HepG2 (cell line): Measurements from ENCODE around the gene SNRPD1. TPM values are rescaled to one million over a fixed set of nuclear protein-coding genes. Genes with fewer than 3 reads are reported as not detected.

Source experiments
- HINFP ChIP-seq: sonication (generic); formaldehyde crosslinking; IDR thresholded peaks from 2 replicates; pipeline ENCODE4 v1.4.0; 2020; ENCODE audit warnings: low read depth, mild to moderate bottlenecking, missing genetic modification reagents
- HMGA1 ChIP-seq: sonication (generic); formaldehyde crosslinking; conservative IDR thresholded peaks from 2 replicates; pipeline ENCODE4 v1.4.0; 2020; ENCODE audit warnings: missing genetic modification reagents
- KIAA2018 ChIP-seq: sonication (generic); formaldehyde crosslinking; IDR thresholded peaks from 2 replicates; pipeline ENCODE4 v1.5.0; 2020; ENCODE audit warnings: mild to moderate bottlenecking, missing genetic modification reagents, borderline replicate concordance
- NFE2 ChIP-seq: sonication (generic); formaldehyde crosslinking; IDR thresholded peaks from 2 replicates; pipeline ENCODE4 v1.4.0; 2020; ENCODE audit warnings: missing genetic modification reagents
- PPARG ChIP-seq: conservative IDR thresholded peaks from 2 replicates; pipeline ENCODE4 v1.6.1; 2016; ENCODE audit warnings: missing biosample characterization, missing genetic modification reagents
- SMARCC2 ChIP-seq: fragments of 450-650 bp; IDR thresholded peaks from 2 replicates; pipeline ENCODE4 v1.6.1; 2017; ENCODE audit warnings: antibody characterized with exemption, mild to moderate bottlenecking
- ZBTB7A ChIP-seq: sonication (generic); formaldehyde crosslinking; IDR thresholded peaks from 2 replicates; pipeline ENCODE4 v1.8.0; 2022; ENCODE audit warnings: mild to moderate bottlenecking, missing genetic modification reagents
- ZFX ChIP-seq: sonication (generic); formaldehyde crosslinking; IDR thresholded peaks from 2 replicates; pipeline ENCODE4 v1.4.0; 2020; ENCODE audit warnings: mild to moderate bottlenecking, low read depth, missing genetic modification reagents, moderate library complexity
- ZKSCAN1 ChIP-seq: fragments of 150-350 bp; IDR thresholded peaks from 2 replicates; pipeline ENCODE4 v1.6.1; 2014; ENCODE audit warnings: low read length
- ZNF33A ChIP-seq: sonication (generic); formaldehyde crosslinking; IDR thresholded peaks from 2 replicates; pipeline ENCODE4 v1.5.1; 2020; ENCODE audit warnings: missing genetic modification reagents, mild to moderate bottlenecking, moderate library complexity, borderline replicate concordance
- ZNF562 ChIP-seq: sonication (generic); formaldehyde crosslinking; IDR thresholded peaks from 2 replicates; pipeline ENCODE4 v1.8.0; 2022; ENCODE audit warnings: missing genetic modification reagents, borderline replicate concordance
- polyA plus RNA-seq, 8 experiments: library from polyadenylated mRNA; depleted of rRNA in 3 of 8; stranded (reverse) in 7 of 8; unstranded in 1 of 8; fragments of >200 nt; fragmentation: Illumina TruSeq in 4 of 8; extraction: Trizol in 4 of 8; gene quantifications; 2 replicates each; pipeline versions ENCODE4 v1.2.1 to v1.2.3, GENCODE V29; 2011 to 2016; ENCODE audit warnings: low read depth in 4 of 8, missing spikeins in 1 of 8, mixed read lengths in 1 of 8; ENCODE audit not compliant: insufficient read depth in 1 of 8
- total RNA-seq, 5 experiments: library from RNA; depleted of rRNA; stranded (reverse); fragments of >200 nt; fragmentation: Illumina TruSeq; extraction: Trizol; gene quantifications; 2 replicates each; pipeline ENCODE4 v1.2.3, GENCODE V29; 2016; ENCODE audit warnings: low read depth in 1 of 5
- TF ChIP-seq, protein P1 (sequence below): sonication (generic); IDR thresholded peaks from 2 replicates; pipeline ENCODE4 v1.6.1; 2016; ENCODE audit warnings: low read depth, borderline replicate concordance

Gene SNRPD1
- total and polyA plus RNA-seq, 2 of the 13 experiments (the other 11 are each of a cell fraction or from before 2014, with no cell fraction given): 22.7 to 275 TPM

DNA sequence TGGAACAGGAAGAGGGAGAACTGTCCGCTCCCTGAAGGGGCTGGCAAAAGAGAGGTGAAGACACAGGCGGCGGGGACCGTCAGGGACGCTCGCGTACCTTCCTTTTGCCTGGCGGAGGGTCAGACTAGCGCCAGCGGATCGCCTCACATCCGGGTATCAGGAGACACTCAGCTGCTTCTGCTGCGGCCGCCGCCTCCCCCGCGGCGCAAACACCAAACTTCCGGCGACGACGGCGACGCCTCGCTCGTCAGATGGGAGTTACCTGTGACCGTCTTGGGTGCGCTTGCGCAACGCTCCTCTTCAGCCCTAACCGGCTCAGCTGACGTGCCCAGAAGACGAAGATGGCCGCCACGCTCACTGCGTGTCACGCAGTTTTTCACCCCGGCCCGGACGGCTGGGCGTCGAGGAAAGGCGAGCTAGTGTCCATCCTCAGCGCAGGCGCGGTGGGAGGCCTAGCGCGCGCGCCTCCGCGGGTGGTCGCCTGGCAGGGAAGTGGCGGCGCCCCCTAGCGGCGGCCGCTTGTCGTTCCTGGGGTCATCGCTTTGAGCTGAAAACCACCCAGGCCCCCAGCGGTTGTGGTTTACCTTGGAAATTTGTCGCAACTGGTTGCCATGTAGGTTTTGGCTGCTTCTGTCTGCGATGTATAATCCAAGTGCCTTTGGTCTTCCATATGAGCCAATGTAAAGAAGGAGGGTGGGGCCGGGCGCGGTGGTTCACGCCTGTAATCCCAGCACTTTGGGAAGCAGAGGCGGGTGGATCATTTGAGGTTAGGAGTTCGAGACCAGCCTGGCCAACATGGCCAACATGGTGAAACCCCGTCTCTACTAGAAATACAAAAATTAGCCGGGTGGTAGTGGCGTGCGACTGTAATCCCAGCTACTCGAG lies 11.3 kb upstream of the SNRPD1 start, which contains the start of gene ESCO1 (continued):
- TF ChIP-seq KIAA2018: no peak
- no peak for TF ChIP-seq ZKSCAN1
- TF ChIP-seq HINFP: peak; percentile 80; the same call in 1 of the 2 replicates
- peak; percentile 87; the same call in 1 of the 2 replicates for TF ChIP-seq ZBTB7A (CRISPR knock-in tag)
- TF ChIP-seq NFE2 (CRISPR knock-in tag): no peak
- no peak for TF ChIP-seq HMGA1 (CRISPR knock-in tag)
- TF ChIP-seq PPARG (CRISPR knock-in tag): peak; percentile 67
- peak; percentile 88 for TF ChIP-seq ZNF33A (CRISPR knock-in tag)
- no peak for TF ChIP-seq ZNF562 (CRISPR knock-in tag)
- peak; percentile 66 for TF ChIP-seq ZFX (CRISPR knock-in tag)
- TF ChIP-seq, protein P1, sequence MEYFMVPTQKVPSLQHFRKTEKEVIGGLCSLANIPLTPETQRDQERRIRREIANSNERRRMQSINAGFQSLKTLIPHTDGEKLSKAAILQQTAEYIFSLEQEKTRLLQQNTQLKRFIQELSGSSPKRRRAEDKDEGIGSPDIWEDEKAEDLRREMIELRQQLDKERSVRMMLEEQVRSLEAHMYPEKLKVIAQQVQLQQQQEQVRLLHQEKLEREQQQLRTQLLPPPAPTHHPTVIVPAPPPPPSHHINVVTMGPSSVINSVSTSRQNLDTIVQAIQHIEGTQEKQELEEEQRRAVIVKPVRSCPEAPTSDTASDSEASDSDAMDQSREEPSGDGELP: peak; percentile 96
- TF ChIP-seq SMARCC2: no peak
